Subcutaneous abdominal adipose tissue (tissue), 5 donors: Measurements from ENCODE around the gene PTPN12.
A peak's percentile ranks its signal among the peaks of the same experiment; 100 is the strongest.

Experiments
- H3K27ac ChIP-seq: one replicate; pipeline ENCODE4 v1.7.0; 2013; ENCODE audit warnings: low read depth, mild to moderate bottlenecking, inconsistent platforms, low read length, moderate library complexity
- H3K27me3 ChIP-seq, 5 donors: one replicate each; pipeline ENCODE4 v1.7.0; 2013; ENCODE audit warnings: low read length in 5 of 5, inconsistent platforms in 1 of 5; ENCODE audit not compliant: control insufficient read depth in 5 of 5, insufficient read depth in 4 of 5
- H3K36me3 ChIP-seq, 5 donors: one replicate each; pipeline ENCODE4 v1.7.0; 2013; ENCODE audit warnings: low read length in 5 of 5; ENCODE audit not compliant: control insufficient read depth in 5 of 5, insufficient read depth in 5 of 5
- H3K4me1 ChIP-seq, 5 donors: one replicate each; pipeline ENCODE4 v1.7.0; 2013; ENCODE audit warnings: low read length in 5 of 5, mild to moderate bottlenecking in 3 of 5, moderate library complexity in 1 of 5; ENCODE audit not compliant: control insufficient read depth in 5 of 5, insufficient read depth in 5 of 5
- H3K4me3 ChIP-seq, 5 donors: one replicate each; pipeline ENCODE4 v1.7.0; 2013; ENCODE audit warnings: low read length in 5 of 5, low read depth in 1 of 5
- H3K9ac ChIP-seq, 5 donors: one replicate each; pipeline ENCODE4 v1.7.0; 2013; ENCODE audit warnings: low read length in 5 of 5, mild to moderate bottlenecking in 4 of 5, moderate library complexity in 3 of 5
- H3K9me3 ChIP-seq, 5 donors: one replicate each; pipeline ENCODE4 v1.7.0; 2013; ENCODE audit warnings: low read length in 5 of 5; ENCODE audit not compliant: control insufficient read depth in 5 of 5
- donor health status: healthy.
- donor health status: healthy.
- donor health status: healthy.
- donor health status: healthy.
- donor health status: healthy.

Gene PTPN12

GRCh38 chr7:77653572-77653971 lies 116.5 kb downstream of the PTPN12 start:
- Histone ChIP-seq H3K9ac (no peak overlapping the region), H3K27ac (no peak overlapping the region), H3K4me1 (peaks cover 0 to 3% (median 0%) of the 10 kb centered on the region in 5 donors), H3K36me3 (peaks cover 0 to 25% (median 17%) of the 10 kb centered on the region in 5 donors), H3K9me3 (no peaks in the 10 kb centered on the region), H3K4me3 (no peak overlapping the region), H3K27me3 (no peaks in the 10 kb centered on the region)

GRCh38 chr7:77655356-77655755 lies 118.3 kb downstream of the PTPN12 start:
- H3K27ac ChIP-seq, result no peak overlapping the region
- no peaks in the 10 kb centered on the region for H3K27me3 ChIP-seq
- no peaks in the 10 kb centered on the region for H3K9me3 ChIP-seq
- no peak overlapping the region for H3K9ac ChIP-seq
- H3K36me3 ChIP-seq, result peaks cover 0 to 28% (median 17%) of the 10 kb centered on the region in 5 donors
- no peak overlapping the region for H3K4me3 ChIP-seq
- peaks cover 0 to 3% (median 0%) of the 10 kb centered on the region in 5 donors for H3K4me1 ChIP-seq

- Histone ChIP-seq H3K4me3 (no peak overlapping the region), H3K36me3 (peaks cover 0 to 28% (median 17%) of the 10 kb centered on the region in 5 donors)
Measured at GRCh38 chr7:77655836-77656455, 118.9 kb downstream of the PTPN12 start.

GRCh38 chr7:77657427-77658224 lies 120.5 kb downstream of the PTPN12 start:
- Histone ChIP-seq H3K4me3 (no peak overlapping the region), H3K27ac (no peak overlapping the region), H3K4me1 (peaks cover 0 to 3% (median 0%) of the 10 kb centered on the region in 5 donors), H3K9ac (no peak overlapping the region), H3K27me3 (no peaks in the 10 kb centered on the region), H3K9me3 (no peaks in the 10 kb centered on the region), H3K36me3 (peaks cover 0 to 28% (median 17%) of the 10 kb centered on the region in 5 donors)

More at GRCh38 chr7:77655836-77656455, 118.9 kb downstream of the PTPN12 start:
- Histone ChIP-seq H3K9me3 (no peaks in the 10 kb centered on the region), H3K27me3 (no peaks in the 10 kb centered on the region), H3K27ac (no peak overlapping the region), H3K4me1 (peaks cover 0 to 3% (median 0%) of the 10 kb centered on the region in 5 donors), H3K9ac (no peak overlapping the region)

- H3K36me3 ChIP-seq, result peaks cover 0 to 26% (median 12%) of the 10 kb centered on the region in 5 donors
- no peaks in the 10 kb centered on the region for H3K4me1 ChIP-seq
- no peaks in the 10 kb centered on the region for H3K9me3 ChIP-seq
- H3K9ac ChIP-seq, result no peak overlapping the region
- no peaks in the 10 kb centered on the region for H3K27me3 ChIP-seq
- no peak overlapping the region for H3K4me3 ChIP-seq
- H3K27ac ChIP-seq, result no peak overlapping the region
Measured at GRCh38 chr7:77658928-77659327, 121.8 kb downstream of the PTPN12 start.

- Histone ChIP-seq H3K9me3 (no peaks in the 10 kb centered on the region), H3K4me3 (no peak overlapping the region), H3K36me3 (peaks cover 0 to 11% (median 8%) of the 10 kb centered on the region in 5 donors), H3K9ac (no peak overlapping the region), H3K27me3 (no peaks in the 10 kb centered on the region), H3K27ac (no peak overlapping the region), H3K4me1 (peaks cover 0 to 5% (median 0%) of the 10 kb centered on the region in 5 donors)
Measured at GRCh38 chr7:77661816-77662215, 124.7 kb downstream of the PTPN12 start.

GRCh38 chr7:77662869-77663268 lies 125.8 kb downstream of the PTPN12 start:
- no peak overlapping the region for H3K27ac ChIP-seq
- H3K27me3 ChIP-seq, result no peaks in the 10 kb centered on the region
- peaks cover 0 to 9% (median 7%) of the 10 kb centered on the region in 5 donors for H3K36me3 ChIP-seq
- H3K4me3 ChIP-seq, result no peak overlapping the region
- no peaks in the 10 kb centered on the region for H3K9me3 ChIP-seq
- no peak overlapping the region for H3K9ac ChIP-seq
- peaks cover 0 to 14% (median 9%) of the 10 kb centered on the region in 5 donors for H3K4me1 ChIP-seq

- Histone ChIP-seq H3K9me3 (no peaks in the 10 kb centered on the region), H3K27ac (no peak overlapping the region), H3K36me3 (peaks cover 0 to 5% (median 0%) of the 10 kb centered on the region in 5 donors), H3K27me3 (no peaks in the 10 kb centered on the region), H3K4me1 (peaks cover 0 to 19% (median 10%) of the 10 kb centered on the region in 5 donors), H3K4me3 (no peak overlapping the region), H3K9ac (no peak overlapping the region)
Measured at GRCh38 chr7:77664715-77665114, 127.6 kb downstream of the PTPN12 start.

- peaks cover 0 to 5% (median 0%) of the 10 kb centered on the region in 5 donors for H3K36me3 ChIP-seq
- H3K9me3 ChIP-seq, result no peaks in the 10 kb centered on the region
- no peak overlapping the region for H3K27ac ChIP-seq
- no peak overlapping the region for H3K9ac ChIP-seq
- no peaks in the 10 kb centered on the region for H3K27me3 ChIP-seq
- no peak overlapping the region for H3K4me3 ChIP-seq
- H3K4me1 ChIP-seq, result peaks cover 0 to 19% (median 10%) of the 10 kb centered on the region in 5 donors
Measured at GRCh38 chr7:77665161-77665560, 128.1 kb downstream of the PTPN12 start.

- Histone ChIP-seq H3K27me3 (no peaks in the 10 kb centered on the region), H3K36me3 (peaks cover 0 to 5% (median 0%) of the 10 kb centered on the region in 5 donors), H3K9me3 (no peaks in the 10 kb centered on the region), H3K27ac (peak overlapping the region; percentile 47), H3K9ac (peak overlapping the region in 1 of 5 donors; percentile 56), H3K4me1 (peaks cover 0 to 19% (median 10%) of the 10 kb centered on the region in 5 donors), H3K4me3 (no peak overlapping the region)
Measured at GRCh38 chr7:77667459-77668086, 130.5 kb downstream of the PTPN12 start.
